Muscle of arm (tissue), 14 donors: Measurements from ENCODE around the gene SPRR2D. TPM values are rescaled to one million over a fixed set of nuclear protein-coding genes. Genes with fewer than 3 reads are reported as not detected.
"Not testable (repeated sequence)": the region's sequence is repeated elsewhere in the genome, so short reads cannot be mapped to it uniquely, and the experiment has no call there.

Experiments used
- DNase-seq: peaks from one replicate; pipeline ENCODE4 v3.0.0-alpha.2; 2013
- long read RNA-seq, 11 donors: transcript quantifications; one replicate each; lab custom pipeline, GENCODE V29; 2026
- polyA plus RNA-seq, 12 donors: library from polyadenylated mRNA; unstranded; fragments of 120-200 nt; gene quantifications; one replicate each; pipeline ENCODE4 v1.2.1, GENCODE V29; 2013; ENCODE audit not compliant: insufficient read length in 12 of 12

Gene SPRR2D
- polyA plus RNA-seq = under 1 TPM in 1 of 12 donors, not detected in 11; 0.76 TPM
- long read RNA-seq, donor 1 = 0 reads
- long read RNA-seq, donor 2 = 0 reads
- long read RNA-seq, donor 3 = 0 reads
- long read RNA-seq, donor 4 = 0 reads
- long read RNA-seq, donor 5 = 0 reads
- long read RNA-seq, donor 6 = 0 reads
- long read RNA-seq, donor 7 = 0 reads
- long read RNA-seq, donor 8 = 0 reads
- long read RNA-seq, donor 9 = 0 reads
- long read RNA-seq, donor 10 = 0 reads
- long read RNA-seq, donor 11 = 0 reads

DNA sequence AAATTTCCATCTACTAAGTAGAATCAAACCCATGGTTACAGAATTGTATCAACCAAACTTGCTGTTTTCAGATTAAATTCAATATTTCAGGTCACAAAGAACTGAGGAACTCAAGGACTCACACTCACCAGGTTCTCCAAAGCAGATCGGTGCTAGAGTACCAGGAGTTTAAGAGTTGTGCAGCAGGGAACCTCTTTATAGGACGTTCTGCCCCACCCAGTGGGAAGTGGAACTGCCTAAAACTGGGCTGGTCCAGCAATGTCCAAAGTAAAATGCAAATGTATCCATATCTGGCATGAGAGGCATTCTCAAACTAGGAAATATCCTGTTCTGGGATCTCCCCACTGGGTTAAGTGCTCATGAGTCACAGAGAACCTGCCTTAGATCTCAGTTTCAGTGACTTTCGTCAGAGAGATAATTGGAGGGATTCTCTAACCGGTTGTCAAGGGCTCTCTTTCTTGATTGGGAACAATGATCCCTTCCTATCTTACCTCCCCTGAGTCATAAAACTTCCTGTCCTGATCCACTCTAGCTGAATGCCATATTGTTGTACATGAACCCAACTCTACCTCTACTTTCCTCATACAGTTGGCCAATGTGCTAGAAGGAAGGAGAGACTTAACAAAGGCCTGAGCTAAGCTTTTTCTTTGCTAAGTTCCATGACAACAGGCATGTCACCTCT is at the start of gene SPRR2D:
Gene SPRR2D, minus strand, starts transcription at position 171 of the 682 bp plus-strand sequence. CDS start 774 bp downstream, outside the sequence.
- no peak for DNase-seq

DNA sequence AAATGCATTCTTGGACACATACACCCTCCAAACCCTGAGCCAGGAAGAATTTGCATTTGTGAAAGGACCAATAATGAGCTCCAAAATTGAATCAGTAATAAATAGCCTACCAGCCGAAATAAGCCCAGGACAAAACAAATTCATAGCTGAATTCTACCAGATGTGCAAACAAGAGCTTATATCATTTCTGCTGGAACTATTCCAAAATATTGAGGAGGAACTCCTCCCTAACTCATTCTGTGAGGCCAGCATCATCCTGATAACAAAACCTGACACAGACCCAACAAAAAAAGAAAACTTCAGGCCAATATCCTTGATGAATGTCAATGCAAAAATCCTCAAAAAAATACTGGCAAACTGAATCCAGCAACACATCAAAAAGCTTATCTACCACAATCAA is 46.7 kb upstream of the SPRR2D start:
- DNase-seq = no peak

DNA sequence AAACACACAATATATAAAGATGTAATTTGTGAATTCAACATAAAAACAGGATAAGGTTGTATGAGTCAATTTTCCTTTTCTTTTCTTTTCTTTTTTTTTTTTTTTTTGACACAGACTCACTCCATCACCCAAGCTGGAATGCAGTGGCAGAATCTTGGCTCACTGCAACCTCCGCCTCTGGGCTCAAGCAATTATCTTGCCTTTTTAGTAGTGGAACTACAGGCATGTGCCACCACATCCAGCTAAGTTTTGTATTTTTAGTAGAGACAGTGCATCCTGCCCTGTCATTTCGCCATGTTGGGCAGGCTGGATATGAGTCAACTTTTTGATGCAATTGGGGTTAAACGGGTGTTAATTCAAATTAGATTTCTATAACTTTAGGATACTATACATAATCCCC is 40.8 kb upstream of the SPRR2D start:
- DNase-seq = no peak

DNA sequence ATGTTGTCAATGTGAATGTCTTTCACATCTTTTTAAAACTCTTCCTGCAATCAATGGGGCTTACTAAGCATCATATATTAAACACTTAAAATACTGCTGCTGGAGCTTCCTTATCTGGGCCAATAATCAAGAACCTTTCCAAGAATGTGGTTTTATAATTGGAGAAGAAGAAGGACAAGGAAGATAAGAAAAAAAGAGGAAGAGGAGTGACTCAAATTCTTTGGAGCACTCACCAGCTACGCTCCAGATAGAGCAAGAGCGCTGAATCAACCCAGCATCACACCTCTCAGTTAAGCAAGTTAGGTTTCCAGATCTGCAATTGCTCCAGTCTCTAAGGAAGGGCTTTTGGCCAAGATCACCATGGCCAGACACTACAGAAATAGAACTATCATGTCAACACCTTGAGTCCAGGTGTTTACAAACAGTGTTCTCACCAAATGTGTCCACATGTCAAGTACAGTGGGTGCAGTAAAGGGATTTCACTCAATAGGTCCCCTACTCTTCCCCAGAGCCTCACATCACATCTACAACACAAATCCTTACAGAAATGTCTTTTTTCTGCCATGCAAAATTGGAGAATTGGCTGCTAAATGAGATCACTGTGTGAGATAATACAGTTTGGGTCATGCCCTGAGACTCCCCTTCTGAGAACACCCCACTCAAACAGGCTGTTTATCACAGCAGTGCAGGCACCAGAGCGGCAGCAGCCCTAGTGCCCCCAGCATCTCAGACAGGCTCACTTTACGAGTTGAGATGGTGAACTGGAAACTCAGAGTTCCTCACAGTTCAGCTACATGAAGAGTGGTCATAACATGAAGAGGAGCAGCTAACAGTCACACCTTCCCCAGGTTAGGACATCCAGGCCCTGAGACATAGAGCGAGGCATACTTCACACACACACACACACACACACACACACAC is 32.1 kb upstream of the SPRR2D start:
- DNase-seq = no peak

DNA sequence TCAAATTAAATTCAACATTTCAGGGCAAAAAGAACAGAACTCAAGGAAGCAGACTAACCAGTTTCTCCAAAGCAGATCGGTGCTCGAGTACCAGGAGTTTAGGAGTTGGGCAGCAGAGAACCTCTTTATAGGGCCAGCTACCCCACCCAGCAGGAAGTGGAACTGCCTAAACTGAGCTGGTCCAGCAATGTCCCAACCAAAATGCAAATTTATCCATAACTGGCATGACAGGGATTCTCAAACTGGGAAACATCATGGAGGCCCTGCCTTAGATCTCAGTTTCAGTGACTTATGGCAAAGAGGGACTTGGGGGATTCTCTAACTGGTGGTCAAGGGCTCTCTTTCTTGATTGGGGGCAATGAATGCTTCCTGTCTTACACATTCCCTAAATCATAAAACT is 30.6 kb upstream of the SPRR2D start, which contains the start of gene SPRR2B:
Gene SPRR2B, minus strand, starts transcription at position 101 of the 400 bp plus-strand sequence. CDS start 772 bp downstream, outside the sequence.
- no peak for DNase-seq

DNA sequence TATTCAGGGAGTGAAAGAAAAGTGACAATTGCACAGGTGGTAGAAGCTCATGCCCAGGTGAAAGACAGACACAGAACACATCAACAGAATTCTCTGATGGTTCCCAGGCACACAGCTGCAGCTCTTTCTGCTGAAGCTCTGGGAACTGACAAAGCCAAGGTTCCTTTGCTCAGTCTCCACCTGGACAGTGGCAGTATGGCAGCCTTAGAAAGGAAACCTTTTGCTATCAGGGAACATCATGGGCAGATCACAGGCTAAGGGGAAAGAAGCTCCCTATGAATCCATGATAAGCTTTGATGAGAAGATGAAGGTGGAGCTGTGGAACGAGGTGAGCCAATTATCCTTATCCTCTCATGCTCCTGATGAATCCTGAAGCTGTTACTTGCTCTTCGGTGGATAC is 29.3 kb upstream of the SPRR2D start:
- no peak for DNase-seq

DNA sequence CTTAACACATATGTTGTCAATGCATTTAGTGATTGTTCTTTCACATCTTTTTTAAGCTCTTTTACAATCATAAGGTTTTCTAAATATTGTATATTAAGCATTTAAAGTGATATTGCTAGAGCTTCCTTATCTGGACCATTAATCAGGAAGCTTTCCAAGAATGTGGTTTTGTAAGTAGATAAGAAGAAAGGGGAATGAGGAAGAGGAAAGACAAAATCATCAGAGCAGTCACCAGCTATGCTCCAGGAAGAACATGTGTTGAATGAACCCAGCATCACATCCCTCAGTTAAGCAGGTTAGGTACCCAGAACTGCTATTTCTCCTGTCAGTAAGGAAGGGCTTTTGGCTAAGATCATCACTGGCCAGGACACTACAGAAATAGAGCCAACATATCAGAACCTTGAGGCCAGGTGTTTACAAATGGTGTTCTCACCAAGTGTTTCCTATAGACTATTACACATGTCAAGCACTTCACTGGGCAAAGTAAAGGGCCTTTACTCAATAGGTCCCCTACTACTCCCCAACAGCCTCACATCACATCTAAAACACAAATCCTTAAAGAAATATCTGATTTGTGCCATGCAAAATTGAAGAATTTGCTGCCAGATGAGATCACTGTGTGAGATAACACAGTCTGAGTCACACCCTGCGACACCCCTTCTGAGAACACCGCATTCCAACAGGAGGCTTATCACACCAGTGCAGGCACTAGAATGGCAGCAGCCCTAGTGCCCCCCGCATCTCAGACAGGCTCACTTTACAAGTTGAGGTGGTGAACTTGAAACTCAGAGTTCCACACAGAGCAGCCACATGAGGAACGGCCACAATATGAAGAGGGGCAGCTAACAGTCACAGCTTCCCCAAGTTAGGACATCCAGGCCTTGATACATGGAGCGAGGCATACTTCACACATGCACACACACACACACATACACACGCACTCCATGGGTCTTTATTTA is 18.2 kb upstream of the SPRR2D start:
- no peak for DNase-seq

DNA sequence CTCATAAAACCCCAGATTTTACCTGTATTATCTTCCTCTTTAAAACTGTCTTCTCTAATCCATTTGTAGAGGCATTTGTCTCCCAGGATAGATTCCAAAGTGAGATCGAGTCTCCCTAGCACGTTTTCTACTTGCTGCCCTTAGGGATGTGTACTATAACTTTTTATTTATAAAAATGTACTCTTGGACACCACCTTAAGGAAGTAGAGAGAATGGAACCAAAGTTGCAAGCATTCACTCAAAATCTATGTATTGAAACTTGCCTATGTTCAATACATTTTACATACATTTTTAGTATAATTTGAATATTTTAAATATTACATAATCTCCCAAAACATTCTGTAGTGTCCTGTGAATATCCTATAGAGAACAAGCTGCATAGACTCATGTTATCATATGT is 17.2 kb upstream of the SPRR2D start:
- DNase-seq = no peak

DNA sequence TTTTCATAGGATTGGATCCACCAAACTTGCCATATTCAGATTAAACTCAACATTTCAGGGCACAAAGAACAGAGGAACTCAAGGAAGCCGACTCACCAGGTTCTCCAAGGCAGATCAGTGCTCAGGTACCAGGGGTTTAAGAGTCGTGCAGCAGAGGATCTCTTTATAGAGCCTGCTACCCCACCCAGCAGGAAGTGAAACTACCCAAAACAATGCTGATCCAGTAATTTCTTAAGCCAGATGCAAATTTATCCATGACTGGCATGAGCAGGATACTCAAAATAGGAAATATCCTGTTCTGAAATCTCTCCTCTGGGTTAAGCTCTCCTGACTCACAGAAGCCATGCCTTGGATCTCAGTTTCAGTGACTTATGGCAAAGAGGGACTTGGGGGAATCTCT is 16.5 kb upstream of the SPRR2D start, which contains the start of gene SPRR2A:
Gene SPRR2A, minus strand, starts transcription at position 138 of the 400 bp plus-strand sequence. CDS start 777 bp downstream, outside the sequence.
- DNase-seq = no peak

DNA sequence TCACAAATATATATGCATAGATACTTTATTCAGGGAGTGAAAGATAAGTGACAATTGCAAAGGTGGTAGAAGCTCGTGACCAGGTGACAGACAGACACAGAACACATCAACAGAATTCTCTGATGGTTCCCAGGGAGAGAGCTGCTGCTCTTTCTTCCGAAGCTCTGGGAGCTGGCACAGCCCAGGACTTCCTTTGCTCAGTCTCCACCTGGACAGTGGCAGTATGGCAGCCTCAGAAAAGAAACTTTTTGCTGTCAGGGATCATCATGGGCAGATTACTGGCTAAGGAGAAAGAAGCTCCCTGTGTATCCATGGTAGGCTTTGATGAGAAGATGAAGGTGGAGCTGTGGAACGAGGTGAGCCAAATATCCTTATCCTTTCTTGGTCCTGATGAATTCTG is 15.2 kb upstream of the SPRR2D start:
- not testable (repeated sequence) for DNase-seq

DNA sequence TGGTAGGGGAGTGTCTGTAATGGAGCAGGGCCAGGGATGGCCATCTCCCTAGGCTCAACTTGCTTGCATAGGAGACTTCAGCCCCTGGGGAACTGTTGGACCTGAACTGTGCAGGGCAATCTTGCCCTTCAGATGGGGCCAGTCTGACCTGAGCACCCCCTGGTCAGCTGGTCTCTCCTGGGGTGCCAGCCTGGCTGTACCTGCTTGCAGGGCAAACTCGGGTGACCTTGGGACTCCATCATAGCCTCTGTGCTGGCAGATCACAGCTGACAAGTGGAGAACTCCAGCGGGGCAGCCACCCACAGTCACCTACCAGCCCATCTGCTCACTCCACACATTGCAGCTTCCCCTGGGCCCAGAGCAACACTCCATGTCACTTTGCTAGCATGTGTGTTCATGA is 8.3 kb upstream of the SPRR2D start:
- no peak for DNase-seq

DNA sequence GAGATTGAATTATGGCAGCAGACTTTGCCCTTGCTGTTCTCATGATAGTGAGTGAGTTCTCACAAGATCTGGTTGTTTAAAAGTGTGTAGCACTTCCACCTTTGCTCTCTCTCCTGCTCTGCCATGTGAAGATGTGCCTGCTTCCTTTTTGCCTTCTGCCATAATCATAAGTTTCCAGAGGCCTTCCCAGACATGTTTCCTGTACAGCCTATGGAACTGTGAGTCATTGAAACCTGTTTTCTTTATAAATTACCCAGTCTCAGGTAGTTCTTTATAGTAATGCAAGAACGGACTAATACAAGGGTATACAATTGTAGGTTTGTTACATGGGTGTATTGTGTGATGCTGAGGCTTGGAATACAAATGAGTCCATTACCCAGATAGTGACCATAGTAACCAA is 5.7 kb downstream of the SPRR2D start:
- DNase-seq = no peak

DNA sequence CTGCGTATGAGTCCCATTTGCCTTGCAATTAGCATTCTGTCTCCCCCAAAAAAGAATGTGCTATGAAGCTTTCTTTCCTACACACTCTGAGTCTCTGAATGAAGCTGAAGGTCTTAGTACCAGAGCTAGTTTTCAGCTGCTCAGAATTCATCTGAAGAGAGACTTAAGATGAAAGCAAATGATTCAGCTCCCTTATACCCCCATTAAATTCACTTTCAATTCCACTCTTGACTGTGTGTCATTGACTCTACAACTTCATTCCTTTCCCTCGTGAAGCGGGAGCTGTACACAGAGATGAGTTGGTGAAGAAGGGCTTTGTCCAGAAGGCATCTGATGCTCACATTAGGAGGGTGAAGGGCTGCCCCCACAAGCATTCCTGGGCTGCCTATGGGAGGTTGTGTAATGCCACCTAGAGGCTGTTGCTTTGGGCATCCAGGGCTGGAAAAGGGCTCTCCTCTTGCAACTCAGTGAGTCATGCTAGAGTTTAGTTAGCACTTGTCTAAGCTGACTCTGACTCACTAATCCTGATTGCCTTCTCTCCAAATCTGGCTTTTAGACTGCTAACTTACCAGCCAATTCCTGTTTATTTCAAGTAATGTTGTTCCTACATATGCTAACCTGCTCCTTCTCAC is 8.1 kb downstream of the SPRR2D start:
- no peak for DNase-seq

DNA sequence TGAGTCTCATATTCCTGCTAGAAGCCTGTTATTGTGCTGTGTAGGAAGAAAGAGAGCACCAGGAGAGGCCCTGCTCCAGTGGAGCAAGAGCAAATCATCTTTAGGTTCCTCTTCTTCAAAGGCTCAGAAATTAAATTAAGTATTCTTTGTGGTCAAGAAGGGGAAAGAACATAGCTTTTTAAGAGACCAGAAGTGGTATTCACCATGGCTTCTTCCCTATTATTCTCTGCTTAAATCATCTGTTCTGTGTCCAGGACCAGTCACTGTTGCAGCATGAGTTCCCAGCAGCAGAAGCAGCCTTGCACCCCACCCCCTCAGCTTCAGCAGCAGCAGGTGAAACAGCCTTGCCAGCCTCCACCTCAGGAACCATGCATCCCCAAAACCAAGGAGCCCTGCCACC is 8.8 kb downstream of the SPRR2D start:
- no peak for DNase-seq

DNA sequence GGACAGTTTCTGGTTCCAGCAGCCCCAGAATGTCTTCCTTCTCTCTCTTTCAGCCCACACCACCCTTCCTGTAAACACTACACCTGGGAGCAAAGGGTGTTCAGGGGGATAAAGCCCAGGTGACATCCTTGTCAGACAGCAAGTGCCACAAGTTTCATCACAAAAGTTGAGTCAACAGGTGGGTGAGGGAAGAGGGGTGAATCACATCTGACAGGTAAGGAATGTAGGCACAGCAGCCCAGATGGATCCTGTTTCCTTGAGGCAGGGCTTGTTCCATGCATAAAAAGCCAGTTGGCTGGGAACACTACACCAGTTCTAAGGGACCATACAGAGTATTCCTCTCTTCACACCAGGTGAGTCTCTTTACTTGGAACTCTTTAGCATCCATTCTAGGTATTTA is 10.0 kb downstream of the SPRR2D start, which contains the start of gene SPRR1B:
Gene SPRR1B, plus strand, starts transcription at position 309 of the 400 bp plus-strand sequence. CDS start 1,143 bp downstream, outside the sequence.
- no peak for DNase-seq

DNA sequence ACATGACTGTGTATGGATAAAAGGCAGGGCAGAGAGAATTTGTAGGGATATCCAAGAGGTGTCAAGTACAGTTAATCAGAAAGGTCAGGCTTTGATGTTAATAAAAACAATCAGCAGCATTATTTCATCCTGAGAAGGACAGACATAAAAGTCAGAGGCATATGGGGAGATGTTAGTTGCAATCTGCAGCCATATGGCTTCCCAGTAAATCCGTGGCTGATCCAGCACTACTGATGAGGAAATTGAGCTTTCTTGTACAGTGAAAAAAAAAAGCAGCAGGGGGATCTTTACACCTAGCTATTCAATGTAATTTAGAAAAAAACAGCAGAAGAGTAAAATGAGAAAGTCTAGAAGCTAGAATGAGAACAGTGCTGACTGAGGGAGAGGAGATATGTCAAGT is 12.2 kb downstream of the SPRR2D start:
- no peak for DNase-seq

DNA sequence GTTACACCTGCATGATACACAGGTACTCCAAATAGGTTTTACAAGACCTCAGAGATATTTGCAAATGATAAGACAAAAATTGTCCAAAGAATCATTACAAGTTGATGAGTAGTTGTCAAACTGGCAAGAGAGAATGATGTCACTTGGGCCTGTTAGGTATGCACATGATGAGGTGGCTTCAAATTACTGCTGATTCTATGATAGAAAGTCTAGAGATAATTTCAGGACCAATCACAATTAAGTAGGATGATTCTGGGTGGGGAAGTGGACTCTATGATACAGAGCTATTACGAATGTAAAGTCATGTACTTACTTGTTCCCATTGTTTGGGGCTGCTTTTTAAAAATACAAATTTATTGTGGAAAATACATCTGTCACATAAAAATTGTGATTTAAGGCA is 15.1 kb downstream of the SPRR2D start:
- no peak for DNase-seq

DNA sequence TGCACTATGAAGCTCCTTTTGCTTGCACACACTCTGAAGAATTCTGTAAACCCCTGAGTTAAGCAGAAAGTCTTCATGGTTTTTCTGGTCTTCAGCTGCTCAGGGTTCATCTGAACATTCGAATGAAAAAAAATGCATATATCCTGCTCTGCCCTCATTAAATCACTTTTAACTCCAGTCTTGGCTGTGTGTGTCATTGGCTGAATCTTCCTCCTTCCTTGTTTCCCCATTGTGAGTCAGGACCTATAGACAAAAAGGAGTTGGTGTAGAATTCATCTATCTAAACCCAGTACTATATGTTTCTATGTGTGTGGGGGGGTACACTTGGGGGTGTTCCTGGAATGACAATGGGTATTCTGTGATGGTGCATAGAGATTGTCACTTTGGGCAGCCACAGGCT is 16.5 kb downstream of the SPRR2D start:
- DNase-seq = no peak

DNA sequence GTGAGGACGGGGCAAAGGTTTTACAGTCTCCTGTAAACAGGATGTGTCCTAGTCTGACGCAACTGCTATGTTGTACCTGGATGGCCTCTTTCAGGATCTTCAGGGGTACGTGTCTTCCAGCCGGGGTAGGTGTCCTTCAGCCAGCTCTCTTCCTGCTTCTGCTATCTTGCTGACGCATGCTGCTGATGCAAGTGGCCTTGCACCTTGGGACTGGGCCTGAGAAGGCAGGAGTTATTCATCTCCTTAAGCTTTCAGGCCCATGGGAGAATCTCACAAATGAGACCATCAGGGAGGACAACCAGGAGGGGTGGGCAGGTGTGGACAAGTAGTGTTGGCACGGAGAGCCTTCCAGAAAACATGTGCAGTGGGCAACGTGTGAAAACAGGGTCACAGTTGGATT is 17.8 kb downstream of the SPRR2D start:
- no peak for DNase-seq

DNA sequence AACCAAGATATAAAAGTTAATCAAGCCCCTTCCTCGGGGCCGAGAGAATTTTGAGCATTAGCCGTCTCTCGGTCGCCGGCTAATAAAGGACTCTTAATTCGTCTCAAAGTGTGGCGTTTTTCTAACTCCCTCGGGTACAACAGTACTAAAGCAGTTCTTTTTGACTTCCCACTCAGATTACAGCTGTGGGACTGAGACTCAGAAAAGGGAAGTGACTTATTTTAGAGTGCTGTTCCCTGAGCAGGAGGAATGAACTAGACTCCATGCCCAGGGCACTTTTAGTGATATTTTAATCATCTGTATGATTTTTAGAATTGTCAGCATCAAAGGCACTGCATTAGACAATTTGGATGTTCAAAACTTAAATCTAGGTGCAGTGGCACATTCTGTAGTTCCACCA is 18.6 kb downstream of the SPRR2D start:
- not testable (repeated sequence) for DNase-seq
